Activated T-helper 1 cell treated with Interleukin-2 at 50 U/mL for 16 hours (primary cell): Measurements from ENCODE around the gene CALN1.

Source experiments
- DNase-seq: peaks from one replicate; pipeline ENCODE4 v3.0.0-alpha.2; 2020; ENCODE audit warnings: low read depth

CALN1 gene

DNA sequence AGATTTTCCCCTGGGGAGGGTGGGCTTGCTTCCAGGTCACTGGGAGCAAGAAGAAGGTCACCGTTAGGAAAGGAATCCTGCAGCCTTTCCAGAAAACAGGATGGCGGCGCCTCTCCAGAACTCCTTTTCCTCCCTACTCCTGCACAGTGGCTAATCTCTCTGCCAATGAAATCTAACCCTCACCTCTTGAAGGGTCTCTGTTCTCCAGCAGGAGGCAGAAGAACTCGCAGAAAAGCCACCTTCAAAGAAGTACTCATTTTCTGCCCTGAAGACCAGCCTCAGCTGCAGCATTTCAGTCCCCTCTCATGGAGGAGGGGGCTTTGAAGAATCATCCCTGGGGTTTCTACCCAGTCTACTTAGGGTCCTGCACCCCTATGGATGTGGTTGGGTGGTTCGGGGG, 626.9 kb downstream of the CALN1 start:
- no peak for DNase-seq

DNA sequence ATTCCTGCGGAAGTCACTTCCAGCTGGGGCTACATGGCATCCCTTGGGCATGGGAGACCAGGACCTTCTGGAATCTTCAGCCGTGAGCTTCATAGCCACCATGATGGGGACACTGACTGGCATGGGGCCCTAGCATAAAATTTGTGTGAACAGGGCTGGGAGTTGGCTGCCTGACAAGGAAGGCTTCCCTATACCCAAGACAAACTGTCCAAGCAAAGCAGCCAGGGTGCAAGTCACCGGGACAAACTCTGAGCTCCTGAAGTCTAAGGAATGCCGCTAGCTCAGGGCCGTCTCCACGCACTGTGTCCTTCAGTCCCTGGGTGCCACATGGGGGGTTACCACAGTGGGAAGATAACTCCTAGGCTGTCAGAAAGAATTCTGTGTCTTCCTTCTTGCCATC, 627.4 kb downstream of the CALN1 start:
- no peak for DNase-seq

DNA sequence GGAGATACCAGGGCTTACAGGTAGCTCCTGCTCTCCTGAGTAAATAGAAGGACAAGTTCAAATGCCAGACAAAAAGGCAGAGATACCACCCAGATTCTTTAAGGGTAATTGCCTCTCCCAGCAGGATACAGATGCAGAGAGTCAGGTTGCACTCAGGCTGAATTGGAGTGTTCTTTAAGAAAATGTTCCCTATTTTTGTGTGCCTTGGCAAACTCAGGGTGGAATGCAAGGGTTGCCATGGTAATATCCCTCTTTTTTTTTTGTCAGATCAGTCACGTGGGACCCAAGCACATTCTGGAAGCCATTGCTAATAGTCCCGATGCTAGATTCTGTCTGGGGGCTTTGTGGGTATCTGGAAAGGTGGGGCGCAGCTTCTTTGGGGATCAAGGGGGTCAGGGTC, 628.0 kb downstream of the CALN1 start:
- DNase-seq = no peak

DNA sequence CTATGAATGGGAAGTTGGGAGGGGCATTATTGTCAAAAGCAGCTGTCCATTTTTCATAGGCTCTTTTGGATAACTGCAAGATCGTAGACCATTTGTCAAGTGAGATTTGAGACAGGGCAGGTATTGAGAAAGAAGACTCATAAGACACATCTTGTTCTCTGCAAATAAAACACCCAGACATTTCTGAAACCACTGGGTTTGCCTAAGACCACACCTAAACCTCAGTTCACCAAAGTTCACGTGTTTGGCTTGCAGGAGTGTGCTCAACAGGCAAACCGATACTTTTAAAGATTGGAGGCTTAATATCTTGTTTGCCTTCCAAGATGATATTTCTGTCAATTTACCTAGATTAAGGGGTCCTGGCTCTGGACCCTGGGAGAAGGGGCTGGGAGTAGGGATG, 628.4 kb downstream of the CALN1 start:
- no peak for DNase-seq

DNA sequence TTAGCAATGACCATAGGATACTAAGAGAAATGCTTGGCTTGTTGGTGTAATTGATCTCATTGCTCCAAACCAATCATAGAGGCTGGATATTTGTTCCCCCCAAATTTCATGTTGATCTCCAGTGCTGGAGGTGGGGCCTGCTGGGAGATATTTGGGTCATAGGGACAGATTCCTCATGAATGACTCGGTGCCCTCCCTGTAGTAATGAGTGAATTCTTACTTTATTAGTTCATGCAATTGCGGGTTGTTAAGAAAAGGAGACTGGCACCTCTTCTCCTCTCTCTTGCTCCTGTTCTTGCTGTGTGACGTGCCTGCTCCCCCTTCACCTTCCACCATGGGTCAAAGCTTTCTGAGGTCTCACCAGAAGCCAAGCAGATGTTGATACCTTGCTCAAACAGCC, 630.1 kb downstream of the CALN1 start:
- no peak for DNase-seq

DNA sequence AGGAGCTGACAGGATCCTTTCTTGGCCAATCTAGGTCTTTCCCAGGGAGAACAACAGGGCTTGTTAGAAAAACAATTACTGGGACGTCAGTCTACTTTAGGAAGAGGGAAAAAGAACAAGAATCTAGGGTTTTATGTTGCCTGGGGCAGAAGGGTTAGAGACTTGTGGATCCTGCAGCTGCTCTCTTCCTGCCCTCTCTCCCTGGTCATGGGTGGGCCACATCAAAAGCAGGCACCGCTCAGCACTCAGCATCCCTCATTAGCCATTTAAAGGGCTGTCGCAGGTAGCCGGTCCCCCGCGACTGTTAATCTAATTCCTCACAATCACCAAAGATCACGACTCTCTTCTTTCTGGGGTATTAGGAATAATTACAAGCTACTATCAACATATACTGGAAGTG, 631.9 kb downstream of the CALN1 start:
- DNase-seq = no peak

DNA sequence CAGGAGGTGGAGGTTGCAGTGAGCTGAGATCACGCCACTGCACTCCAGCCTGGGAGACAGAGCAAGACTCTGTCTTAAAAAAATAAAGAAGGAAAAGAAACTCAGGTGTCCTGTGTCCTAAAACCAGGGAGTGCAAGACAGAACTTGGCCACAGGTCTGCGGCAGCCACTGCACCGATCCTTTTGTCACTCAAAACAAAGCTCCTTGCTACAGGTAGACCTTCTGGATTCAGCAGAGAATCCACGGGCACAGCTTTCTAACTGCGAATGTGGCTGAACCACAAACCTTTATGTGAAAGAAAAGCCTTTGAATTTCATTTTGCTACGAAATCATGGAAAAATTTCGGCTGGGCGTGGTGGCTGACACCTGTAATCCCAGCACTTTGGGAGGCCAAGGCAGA, 634.9 kb downstream of the CALN1 start:
- no peak for DNase-seq

DNA sequence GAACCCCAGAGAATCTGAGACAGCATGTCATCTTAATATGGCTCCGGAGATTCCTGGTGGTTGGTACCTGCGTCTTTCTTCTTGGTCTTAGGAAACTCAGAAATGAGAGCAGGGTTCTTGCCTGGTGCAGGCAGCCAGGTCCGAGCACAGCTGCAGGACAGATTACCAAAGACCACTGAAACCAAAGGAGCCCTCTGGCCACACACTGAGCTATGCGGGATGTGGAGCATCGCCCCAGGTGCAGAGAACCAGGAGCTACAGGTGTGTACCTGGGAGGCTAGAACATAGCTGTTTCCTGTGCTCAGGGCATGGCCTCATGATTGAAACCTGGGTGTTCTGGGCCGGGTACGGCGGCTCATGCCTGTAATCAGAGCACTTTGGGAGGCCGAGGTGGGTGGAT, 635.4 kb downstream of the CALN1 start:
- no peak for DNase-seq

DNA sequence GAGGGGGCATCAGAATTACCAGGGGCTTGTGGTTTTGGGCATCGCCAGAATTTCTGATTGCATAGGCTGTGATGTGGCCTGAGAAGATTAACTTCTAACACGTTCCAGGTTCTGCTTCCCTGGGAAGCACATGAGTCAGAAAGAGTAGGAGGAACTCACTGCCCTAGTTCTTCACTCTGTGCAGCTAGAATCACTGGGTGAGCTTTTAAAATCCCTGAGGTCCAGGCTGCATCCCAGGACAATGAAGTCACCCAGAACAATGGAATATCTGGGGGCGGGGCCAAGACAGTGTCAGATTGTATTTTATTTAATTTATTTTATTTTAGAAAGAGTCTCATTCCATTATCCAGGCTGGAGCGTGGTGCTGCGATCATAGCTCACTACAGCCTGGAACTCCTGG, 636.5 kb downstream of the CALN1 start:
- DNase-seq = no peak

DNA sequence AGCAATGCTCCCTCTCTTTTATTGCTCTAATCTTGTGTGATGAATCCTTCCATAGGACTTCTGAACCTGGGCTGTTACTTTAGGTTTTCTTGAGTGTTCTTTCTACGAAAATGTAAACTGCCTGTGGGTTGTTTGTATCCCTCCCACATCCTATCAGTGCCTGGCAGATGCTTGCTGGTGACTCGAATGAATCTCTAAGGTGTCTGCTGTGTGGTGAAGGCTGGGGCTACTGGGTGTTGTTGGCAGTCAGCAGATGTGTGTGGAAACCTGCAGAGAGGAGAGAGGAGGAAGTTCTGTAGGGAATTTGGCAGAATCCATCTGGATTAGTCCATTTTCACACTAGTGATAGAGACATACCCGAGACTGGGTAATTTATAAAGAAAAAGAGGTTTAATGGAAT, 639.4 kb downstream of the CALN1 start:
- no peak for DNase-seq

DNA sequence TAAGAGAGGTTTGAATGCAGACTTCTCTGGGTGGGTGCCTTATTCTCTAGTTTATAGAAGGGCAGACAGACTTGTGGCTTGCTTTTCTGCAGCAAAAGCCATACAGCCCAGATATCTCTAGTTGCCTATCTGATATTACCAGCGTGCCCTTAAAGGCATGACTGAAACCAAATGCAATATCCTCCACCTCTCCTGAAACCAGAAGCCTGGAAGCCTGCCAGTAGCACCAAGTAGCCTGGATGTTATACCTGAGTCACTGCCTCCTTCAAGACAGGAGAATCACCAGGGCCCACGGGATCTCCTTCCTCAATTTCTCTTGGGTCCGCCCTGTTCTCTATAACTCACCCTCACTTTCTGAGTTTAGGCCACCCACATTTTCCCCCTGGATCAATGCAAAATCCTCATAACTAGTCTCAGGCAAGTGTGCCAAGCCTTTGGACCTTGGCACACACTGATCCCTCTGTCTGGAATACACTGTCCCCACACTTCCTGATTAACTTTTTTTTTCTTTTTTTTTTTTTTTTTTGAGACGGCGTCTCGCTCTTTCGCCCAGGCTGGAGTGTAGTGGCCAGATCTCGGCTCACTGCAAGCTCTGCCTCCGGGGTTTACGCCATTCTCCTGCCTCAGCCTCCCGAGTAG, 641.8 kb downstream of the CALN1 start:
- DNase-seq = no peak

DNA sequence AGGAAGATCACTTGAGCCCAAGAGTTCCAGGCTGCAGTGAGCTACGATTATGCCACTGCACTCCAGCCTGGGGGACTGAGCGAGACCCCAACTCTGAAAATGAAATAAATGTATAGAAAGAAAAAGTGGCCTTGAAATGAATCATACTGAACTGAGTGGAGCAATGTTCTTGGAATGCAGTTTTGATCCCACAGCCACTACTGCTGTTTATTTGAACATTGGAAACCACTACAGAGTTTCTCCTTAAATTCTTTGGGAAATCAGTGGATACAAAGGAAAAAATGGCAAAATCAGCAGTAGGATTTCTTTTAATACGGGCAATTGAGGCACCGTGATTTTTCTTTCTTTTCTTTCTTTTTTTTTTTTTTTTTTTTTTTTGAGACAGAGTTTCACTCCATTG, 642.8 kb downstream of the CALN1 start:
- no peak for DNase-seq

DNA sequence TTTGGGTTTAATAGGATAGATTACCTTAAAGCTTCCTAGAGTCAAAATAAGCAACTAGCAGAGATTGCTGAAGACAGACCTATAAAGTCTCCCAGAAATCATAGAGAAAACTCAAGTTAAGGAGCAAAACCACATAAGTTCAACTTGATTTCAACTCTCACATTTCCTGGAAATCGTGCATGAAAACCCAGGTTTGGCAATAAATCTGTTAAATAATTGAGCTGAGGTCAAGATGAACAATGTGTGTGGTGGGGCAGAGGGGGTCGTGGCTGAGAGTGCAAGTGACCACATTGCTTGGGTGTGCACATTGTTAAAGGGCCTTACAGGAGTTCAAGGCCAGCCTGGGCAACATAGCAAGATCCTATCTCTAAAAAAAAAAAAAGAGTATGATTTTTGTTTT, 643.7 kb downstream of the CALN1 start:
- no peak for DNase-seq

DNA sequence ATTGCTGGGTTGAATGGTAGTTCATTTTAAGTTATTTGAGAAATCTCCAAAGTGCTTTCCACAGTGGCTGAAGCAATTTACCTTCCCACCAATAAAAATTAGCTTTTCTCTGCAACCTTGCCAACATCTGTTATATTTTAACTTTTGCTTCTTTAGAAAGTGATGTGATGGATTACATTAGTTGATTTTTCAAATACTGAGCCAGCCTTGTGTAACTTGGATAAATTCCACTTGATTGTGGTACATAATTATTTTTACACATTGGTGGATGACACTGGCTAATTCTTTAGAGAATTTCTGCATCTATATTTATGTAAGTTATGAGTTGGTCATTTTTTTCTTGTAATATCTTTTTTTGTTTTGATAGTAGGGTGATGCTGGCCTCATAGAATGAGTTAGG, 646.1 kb downstream of the CALN1 start:
- no peak for DNase-seq

DNA sequence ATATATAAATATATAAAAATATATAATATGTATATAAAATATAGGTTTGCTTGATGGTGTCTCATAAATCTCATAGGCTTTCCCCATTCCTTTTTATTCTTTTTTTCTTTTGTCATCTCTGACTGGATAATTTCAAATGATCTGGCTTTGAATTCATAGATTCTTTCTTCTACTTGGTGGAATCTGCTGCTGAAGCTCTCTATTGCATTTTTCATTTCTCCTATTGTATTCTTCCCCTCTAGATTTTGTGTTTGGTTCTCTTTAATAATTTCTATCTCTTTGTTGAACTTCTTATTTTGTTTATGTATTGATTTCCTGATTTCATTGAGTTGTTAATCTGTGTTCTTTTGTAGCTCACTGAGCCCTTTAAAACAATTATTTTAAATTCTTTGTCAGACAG, 650.8 kb downstream of the CALN1 start:
- DNase-seq = no peak

DNA sequence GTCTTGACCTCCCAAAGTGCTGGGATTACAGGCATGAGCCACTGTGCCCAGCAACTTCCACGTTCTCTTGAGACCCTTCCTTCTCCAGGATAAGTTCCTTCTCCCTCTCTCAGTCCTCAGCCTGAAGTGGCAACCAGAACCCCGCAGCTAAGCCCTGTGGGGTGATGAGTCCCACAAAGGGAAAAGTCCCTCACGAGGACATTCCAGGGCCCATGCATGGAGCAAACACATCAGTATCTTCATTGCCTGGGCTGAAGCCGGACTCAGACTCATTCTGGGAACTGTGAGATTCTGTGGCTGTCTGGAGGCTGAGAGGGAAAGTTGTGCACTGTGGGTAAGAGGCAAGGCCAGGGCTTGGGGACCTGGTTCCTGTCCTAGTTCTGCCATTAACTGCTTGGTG, 657.3 kb downstream of the CALN1 start:
- no peak for DNase-seq

DNA sequence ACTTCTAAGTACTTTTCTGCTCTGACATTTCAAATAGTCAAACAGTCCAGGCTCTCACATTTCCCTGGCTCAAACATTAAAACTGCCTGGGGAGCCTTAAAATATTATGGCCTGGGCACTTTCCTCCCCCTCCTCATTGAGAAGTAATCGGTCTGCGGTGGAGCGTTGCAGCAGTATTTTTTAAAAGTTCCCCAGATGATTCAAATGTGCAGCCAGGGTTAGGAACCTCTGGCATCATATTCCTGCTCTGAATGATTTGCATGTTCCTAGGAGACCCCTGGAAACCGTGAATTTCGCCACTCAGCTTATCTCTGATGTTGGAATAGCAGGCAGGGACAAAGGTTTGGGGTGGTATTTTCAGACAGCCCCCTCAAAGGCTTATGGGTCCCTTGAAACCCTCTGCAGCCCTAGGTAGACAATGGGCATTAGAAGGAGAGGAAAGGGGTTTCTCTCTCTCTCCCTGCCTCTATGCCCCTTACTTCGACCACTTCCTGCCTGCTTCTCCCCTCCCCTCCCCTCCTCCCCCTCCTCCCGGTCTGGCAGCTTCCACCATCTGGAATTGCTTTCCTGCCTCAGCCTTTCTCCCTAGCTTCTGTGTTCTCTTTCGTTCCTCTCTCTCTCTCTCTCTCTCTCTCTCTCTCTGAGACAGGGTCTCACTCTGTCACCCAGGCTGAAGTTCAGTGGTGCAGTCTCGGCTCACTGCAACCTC, 658.0 kb downstream of the CALN1 start:
- no peak for DNase-seq

DNA sequence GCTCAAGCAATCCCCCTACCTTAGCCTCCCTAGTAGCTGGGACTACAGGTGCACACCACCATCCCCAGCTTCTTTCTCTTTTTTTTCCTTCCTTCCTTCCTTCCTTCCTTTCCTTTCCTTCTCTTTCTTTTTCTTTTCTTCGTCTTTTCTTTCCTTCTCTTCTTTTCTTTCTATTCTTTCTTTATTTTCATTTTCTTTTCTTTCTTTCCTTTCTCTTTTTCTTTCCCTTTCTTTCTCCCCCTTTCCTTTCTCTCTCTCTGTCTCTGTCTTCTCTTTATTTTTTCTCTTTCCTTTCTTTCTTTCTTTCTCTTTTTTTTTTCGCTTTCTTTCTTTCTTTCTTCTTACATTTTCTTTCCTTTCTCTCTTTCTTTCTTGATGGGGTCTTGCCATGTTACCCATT, 658.9 kb downstream of the CALN1 start:
- no peak for DNase-seq

DNA sequence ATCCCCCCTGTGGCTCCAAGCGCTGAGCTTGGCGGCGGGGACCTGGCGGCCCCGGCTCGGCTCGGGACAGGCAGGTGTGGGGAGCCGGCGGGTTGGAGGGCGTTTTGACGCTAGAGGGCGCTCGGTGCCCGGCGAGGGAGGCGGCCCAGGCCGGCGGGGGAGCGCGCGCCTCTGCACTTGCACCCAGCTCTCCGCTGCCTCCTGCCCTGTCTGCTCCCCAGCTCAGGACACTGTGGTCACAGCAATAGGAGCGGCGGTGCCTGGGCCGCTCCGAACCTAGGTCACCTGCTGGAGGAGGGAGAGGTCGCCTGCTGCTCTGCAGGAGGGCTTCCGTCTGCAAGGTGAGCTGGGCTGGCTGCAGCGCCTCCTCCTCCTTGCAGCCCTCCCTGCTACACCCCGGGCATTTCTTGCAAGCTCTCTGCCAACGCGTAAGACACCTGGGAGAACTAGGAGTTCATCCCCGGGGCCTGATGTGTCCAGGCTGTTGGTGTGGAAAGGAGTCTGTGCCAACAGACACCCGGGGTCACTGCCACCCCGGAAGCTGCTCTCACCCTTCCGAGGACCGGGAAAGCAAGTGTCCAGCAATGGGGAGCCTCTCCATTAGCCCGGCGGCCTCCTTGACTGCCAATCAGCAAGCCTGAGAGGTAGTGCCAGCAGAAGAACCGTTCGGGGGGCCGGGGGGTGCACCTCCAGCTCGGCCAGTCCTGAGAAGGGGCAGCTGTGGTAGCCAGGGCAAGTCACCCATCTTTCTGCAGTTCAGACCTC, 659.8 kb downstream of the CALN1 start:
- DNase-seq = peak; percentile 3

DNA sequence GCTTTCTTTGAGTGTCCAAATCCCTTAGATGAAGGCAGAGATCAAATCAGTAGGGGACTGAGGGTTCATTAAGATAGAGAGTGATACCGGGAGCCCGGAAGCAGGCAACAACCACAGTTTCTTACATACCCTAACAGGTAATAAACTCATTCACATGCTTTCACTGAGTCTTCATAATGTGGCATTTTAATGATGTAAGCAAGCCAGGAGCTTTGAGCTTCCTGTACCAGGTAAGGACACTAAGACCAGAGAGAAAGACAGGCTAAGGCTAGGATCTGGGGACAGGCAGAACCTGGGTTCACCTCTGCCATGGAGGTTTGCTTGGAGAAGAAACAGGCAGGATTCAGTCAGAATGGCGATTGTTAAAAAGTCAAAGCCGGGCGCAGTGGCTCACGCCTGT, 661.8 kb downstream of the CALN1 start:
- DNase-seq = no peak

DNA sequence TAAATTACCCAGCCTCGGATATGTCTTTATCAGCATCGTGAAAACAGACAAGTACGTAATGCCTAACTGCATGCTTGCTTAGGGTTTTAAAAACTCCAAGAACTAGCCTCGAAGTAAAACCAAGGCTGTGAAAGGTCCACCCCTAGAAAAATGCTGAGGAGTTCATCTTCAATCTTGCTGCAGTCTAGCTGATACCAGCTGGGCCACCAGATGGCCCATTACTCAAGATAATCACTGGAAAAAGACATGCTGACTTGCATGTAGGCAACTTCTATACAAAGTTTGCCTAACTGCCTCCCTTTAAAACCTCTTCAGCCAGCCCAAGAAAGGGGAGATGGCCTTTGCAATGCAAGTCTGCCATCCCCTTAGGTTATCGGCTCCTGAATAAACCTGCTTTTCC, 666.1 kb downstream of the CALN1 start:
- DNase-seq = no peak

DNA sequence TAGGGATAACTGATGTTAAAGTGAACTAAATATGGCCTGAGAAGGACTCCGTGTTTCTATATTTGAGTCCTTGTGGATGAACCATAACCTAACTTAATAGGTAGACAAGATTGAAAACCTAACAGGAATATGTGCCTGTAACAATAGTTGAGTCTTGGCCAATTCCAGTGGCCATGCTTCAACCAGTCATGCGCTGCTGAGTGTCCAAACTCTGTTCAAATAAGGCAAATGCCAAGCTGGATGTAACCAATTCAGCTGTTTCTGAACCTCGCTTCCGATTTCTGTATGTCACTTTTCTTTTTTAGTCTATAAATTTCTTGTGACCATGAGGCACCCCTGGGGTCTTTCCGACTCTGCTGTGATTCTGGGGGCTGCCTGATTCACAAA, 672.0 kb downstream of the CALN1 start:
- DNase-seq = no peak

DNA sequence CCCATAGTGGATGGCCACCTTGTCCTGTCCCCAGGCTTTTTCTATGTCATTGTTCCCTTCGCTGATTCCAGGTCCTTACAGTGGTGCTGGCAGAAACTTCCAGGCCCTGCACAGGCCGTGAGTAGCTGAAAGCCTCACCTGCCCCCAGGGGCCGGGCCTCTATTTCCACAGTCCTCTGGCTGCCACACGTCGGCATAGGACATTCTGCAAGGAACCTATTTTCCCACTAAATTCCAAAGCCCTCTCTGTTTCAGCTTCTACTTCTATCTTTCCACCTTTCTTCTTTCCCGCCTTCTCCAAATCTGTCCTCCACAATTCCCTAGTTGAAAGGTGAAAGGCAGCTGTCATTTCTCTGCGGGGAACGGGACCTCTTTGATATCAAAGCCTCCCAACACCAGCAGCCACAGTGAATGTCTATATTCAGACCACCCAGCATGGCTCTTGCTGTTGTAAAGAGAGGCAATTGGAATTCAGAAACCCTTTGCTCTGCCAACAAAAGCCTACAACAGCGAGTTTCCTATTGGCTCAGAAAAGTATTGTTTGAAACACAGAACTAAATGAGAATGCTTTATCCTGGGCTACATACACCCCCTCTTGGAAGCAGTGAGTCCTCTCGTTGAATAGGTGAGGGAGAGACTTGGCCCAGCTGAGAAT, 672.5 kb downstream of the CALN1 start:
- DNase-seq = no peak
